ENCODE data around the gene TRIM17.

TRIM17 gene

GRCh38 chr1:228416217-228416933 lies at the start of gene TRIM17:
TRIM17 (minus strand) TSS chr1:228416861; CDS start chr1:228415072, 1,789 bp downstream.
- peak; percentile 32 for DNase-seq

GRCh38 chr1:228465571-228466146 lies 49.0 kb upstream of the TRIM17 start:
- DNase-seq, result no peak

DNA sequence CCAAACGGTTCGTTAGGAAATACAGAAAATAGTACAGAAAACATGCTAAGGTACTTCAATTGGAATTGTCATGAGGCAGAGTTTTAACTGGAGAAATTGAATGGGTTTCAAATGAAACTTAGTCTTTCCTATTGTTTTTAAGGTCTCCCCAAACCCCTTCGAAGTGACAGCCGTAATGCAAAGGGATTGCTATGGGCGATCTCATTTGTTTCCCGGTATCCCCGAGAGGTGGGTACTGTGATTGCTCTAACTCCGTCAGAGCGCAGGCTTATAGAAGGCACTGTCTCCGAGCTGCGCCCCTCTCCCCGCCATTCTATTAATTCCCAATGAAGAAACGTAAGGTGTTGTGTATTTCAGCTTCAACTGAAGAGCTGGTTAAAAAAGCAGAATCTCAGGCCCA lies 48.5 kb upstream of the TRIM17 start:
- no peak for DNase-seq

GRCh38 chr1:228464487-228464983 lies 47.9 kb upstream of the TRIM17 start:
- peak; percentile 81 for DNase-seq

- peak; percentile 34 for DNase-seq
Measured at GRCh38 chr1:228463559-228464455, 47.1 kb upstream of the TRIM17 start.

GRCh38 chr1:228463009-228463558 lies 46.4 kb upstream of the TRIM17 start:
- no peak for DNase-seq

- no peak for DNase-seq
Measured at GRCh38 chr1:228462560-228462959, 45.9 kb upstream of the TRIM17 start.

DNA sequence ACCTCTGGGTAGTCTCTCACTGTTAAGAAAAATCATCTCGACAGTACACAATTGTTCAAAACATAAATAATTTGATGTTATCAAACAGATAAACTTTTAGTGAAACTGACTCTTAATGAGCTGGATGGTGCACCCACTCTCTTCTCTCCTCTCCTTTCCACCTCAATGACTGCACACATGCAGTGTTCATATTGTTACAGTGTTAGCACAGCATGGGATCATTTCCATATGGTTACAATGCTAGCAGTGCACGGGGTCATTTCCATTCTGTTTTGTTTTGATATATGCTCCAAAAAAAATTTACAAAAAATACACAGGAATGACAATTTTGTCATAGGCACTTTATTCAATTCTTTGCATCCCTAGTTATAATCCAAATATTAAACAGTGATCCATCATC lies 44.2 kb upstream of the TRIM17 start:
- DNase-seq, result no peak

DNA sequence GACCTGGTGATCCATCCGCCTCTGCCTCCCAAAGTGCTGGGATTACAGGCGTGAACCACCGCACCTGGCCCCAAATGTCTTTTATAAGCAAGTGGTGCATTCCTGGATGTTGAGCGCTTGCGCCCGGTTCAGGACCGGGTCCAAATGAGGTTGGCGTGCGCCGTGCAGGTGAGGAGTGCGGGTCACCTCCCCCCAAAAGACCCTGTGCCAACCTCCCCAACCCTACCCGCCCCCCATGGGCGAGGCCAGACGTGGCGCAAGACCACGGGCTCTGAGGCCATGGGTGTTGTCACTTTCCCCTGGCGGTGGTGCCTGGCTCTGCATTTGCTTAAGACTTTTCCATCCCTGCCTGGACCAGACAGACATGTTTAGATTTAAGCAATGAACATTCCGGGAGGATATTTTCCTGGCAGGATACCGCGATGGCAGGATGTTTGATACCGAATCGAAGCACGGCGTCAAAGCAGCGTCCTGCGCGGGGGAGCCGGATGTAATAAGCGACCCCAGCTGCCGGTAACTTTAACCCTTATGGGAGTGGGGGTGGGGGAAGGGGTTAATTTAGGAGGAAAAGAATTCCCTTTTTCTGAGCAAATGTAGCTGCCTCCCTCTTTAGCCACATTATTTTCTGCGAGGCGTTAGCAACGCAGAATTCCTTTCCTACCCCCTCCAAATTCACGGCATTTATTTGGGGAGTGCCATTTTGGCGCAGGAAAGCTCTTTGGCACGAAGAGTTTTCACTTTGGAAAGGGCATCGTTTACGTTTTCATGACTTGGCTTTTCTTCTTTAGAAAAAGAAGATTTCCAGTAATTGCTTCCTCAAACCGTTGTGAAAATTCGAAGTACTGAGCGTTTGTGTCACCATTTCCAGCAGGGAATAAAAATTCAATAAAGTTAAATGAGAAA lies 42.7 kb upstream of the TRIM17 start:
- peak; percentile 82 for DNase-seq

DNA sequence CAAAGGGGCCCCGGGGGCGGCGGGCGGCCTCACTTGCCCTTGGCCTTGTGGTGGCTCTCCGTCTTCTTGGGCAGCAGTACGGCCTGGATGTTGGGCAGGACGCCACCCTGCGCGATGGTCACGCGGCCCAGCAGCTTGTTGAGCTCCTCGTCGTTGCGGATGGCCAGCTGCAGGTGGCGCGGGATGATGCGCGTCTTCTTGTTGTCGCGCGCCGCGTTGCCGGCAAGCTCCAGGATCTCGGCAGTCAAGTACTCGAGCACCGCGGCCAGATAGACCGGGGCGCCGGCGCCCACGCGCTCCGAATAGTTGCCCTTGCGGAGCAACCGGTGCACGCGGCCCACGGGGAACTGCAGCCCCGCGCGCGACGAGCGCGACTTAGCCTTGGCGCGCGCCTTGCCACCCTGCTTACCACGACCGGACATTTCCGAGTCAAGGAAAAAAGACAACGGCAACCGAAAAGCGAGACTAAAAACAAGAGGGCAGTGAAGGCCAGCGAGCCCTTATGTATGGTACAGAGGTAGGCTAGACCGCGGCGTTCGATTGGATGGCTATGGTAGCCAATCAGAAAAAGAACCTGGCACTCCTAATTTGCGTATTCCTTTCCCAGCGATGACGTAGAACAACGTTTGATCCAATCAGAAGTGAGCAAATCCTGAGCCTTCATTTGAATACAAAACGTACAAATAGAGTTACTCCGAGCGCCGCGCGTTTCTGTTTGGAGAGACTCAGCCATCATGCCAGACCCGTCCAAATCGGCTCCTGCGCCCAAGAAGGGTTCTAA lies 40.9 kb upstream of the TRIM17 start:
- DNase-seq, result peak; percentile 99

DNA sequence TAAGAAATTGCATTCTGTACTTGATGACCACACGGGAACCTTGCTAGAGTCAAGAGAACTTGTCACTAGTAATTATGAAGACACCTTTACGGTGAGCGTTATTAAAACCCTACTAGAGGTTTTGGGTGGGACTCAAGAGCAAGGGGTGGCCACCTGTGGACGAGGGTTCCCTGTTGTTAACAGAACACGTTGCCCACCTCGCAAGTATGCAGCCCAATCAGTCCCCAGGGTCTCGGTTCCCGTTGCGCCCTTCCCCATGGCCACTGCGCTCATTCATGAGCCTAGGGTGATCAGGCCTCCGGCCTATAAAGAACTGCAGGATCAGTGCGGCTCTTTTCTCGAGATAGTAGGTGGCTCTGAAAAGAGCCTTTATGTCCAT lies 40.3 kb upstream of the TRIM17 start:
- no peak for DNase-seq

DNA sequence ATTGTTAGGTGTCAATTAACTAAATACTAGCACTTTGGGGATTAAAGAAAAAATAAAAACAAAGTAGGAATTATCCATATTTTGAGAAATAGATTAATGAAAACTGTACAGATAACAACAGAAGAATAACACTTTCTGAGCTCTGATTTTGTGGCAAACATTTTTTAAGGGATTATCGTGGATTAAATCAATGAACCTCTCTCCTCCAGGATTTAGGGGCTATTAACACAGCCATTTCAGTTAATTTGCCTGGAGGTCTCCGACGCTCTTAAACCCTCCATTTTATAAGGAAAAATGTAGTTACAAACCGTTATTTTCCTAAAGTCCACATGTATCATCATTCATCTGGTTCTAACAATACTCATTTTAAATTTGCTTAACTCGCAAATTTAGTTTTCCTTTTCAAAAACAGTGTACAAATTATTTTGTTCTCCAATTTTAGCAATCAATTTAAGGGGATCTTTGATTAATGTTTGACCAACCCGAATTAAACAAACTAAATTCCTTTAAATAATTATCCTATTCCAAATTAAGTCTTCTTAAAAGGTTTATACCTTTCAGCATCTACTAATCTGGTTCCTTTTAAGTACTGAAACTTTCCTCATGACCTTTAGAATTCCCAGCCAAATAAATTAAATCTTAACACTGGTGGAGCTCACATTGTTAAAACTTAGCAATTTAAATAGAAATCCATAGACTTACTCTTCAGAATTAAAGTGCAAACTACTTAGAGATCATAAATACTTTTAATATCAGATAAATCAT lies 39.8 kb upstream of the TRIM17 start:
- DNase-seq, result no peak

DNA sequence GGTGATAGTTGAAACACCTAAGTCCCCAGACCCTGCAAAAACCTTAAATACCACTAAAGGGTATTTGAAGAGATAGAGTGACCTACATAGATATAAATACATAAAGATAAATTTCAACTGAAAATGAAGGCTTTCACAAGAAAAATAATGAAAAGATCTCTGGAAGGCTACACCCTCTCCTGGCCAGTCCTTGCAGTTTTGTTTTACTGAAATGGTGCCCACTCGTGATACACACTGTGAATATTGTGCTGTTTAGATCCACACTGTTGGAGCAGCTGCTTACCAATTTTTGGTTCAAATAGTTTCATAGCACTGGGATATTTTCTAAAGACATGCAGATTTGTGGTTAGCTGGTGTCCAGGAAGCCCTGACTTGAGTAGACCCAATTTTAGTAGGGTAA lies 39.1 kb upstream of the TRIM17 start:
- no peak for DNase-seq

- no peak for DNase-seq
Measured at GRCh38 chr1:228454238-228454637, 37.6 kb upstream of the TRIM17 start.

- no peak for DNase-seq
Measured at GRCh38 chr1:228453614-228454013, 37.0 kb upstream of the TRIM17 start.

DNA sequence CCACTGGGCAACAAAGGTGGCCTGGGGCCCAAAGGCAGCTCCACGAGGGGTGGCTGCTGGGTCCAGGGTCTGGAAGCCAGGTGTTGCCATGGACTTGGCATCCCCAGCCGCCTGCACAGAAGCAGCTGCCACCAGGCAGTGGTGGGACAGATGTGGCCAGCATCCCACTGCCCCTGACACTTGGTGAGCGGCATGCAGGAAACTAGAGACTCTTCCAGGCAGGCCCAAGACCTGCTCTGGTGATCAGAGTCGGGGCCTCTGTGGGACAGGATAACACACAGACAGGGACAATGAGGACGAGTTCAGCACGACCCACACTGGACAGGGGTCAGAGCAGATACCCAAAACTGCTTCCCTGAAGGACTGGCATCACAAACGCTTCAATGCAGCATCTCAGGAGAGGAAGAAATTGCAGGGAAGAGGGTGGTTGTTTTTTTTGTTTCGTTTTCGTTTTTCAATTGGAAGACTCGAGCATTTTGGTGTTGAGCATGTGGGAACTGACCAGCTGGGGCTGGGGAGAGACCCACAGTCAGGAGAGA lies 36.4 kb upstream of the TRIM17 start:
- no peak for DNase-seq

- peak; percentile 39 for DNase-seq
Measured at GRCh38 chr1:228452194-228453021, 35.7 kb upstream of the TRIM17 start.

DNA sequence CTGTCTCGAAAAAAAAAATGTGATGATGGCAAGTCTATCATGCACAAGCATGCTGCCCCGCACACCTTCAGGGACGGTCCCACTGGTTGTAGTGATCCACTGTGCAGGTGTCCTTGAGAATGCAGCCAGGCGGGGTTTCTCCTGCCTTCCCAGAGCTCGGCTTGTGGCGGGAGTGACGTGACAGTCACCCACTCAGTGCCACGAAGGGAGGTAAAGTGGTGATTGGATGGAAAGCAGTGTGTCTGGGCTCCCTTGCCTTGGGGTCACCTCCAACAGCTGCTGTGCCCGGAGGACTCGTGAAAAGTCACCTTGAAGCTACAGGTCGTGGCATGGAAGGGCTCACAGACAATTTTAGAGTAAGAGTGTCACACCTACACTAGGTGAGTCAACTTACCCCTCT lies 33.5 kb upstream of the TRIM17 start:
- no peak for DNase-seq

- DNase-seq, result no peak
Measured at GRCh38 chr1:228448372-228448771, 31.7 kb upstream of the TRIM17 start.
